ENCODE data around the gene CLDND2.

Gene CLDND2

DNA sequence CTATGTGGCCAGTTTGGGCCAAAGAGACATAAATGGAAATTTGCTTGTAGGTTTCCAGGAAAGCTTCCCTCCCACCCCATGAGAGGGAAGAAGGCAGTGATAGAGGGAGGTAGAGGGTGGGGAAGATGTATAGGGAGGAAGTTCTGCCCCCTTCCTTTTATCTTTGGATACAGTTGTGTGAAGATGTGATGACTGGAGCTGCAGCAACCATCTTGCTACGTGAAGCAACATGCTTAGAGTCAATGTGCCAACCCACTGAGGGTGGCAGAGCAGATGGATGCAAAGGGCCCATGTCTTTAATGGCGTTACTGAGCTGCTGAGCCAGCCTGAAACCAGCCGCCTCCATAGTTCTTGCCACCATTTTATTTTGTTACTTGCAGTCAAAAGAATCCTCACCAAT is 37.6 kb downstream of the CLDND2 start:
- no peak for DNase-seq (ENCODE audit: low read depth, low spot score)

DNA sequence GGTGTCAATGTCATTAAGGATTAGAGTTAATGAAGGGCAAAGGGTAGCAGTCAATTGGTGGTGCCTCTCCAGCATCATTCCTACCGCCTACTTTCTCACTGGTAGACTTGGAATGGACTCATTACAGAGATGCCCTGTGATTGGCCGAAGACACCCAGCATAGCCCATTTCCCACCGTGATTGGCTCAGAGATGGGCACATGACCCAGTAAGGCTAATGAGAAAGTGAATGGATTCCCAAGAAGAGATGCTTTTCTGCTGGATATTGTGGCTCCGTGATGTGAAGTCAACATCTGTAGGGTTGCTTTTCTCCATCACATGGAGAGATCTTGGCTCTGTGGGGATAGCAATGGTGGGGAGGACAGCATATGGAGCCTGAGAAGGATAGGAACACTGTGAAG is 38.4 kb downstream of the CLDND2 start:
- no peak for DNase-seq (ENCODE audit: low read depth, low spot score)

DNA sequence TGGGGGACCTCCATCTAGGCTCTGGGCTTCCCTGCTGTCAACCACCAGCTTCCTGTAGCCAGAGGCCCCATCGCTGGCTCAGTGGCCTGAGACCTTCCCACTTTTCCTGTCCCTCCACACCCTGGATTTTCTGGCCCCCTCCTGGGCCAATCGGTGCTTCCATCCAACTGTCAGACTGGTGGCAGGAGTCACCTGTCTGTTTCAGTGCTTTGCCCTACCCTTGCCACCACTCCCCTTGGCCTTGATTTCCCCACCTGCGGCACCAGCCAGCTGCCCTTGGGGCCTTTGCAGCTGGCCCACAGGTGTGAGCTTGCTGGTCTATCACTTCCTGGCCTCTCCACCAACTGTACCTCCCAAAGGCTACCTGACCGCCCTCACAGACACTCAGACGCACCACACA is 39.4 kb downstream of the CLDND2 start:
- no peak for DNase-seq (ENCODE audit: low read depth, low spot score)

- DNase-seq (ENCODE audit: low read depth, low spot score) = no peak
These were observed 41.5 kb downstream of the CLDND2 start for GRCh38 chr19:51327066-51328001.

DNA sequence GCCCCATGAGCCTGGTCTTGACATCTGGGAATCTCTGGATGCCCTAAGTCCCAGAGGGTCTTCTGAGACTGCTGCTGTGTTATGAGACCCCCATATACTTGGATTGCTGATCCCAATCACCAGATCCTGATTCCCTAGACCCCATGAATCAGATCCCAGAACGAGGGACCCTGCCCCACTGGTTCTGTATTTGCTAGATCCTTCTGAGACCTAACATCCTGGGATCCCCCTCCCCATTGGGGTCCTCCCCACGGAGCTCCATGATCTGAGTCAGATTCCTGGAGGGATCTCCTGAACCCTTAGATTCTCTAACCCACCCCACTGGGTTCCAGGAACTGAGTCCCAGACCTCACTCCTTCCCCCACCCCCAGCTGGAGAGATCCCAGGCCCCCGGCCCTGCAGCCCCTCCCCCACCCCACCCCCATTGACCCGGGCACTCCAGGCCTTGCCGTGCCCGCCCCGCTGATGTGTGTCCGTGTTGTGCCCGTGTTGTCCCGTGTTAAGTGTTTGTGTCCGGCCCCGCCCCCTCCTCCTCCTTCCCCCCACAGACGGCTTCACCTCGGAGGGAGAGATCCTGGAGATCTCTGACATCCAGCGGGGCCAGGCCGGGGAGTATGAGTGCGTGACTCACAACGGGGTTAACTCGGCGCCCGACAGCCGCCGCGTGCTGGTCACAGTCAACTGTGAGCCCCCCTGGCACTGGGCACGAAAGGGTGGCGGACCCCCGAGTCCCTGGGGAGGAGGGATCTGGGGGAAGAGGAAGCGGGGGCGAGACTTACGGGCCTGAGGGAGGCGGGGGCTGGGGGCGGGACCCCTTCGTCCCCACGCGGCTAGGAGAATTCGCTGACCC is 42.4 kb downstream of the CLDND2 start:
- DNase-seq (ENCODE audit: low read depth, low spot score) = no peak

GRCh38 chr19:51325161-51325976 is 43.4 kb downstream of the CLDND2 start:
- DNase-seq (ENCODE audit: low read depth, low spot score) = no peak

DNA sequence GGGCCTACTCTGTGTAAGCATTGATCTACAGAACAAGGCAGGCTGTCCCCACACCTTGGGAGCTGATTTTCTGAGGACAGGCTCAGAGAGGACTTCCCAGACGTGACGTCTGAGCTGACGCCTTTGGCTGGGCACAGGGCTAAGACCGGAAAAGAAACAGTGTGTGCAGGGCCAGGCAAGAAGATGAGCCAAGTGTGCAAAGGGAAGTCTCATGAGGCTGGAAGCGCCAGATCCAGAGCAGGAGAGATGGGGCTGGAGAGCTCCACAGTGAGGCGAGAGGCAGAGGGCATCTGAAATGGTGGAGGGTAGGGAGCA is 44.7 kb downstream of the CLDND2 start:
- no peak for DNase-seq (ENCODE audit: low read depth, low spot score)

DNA sequence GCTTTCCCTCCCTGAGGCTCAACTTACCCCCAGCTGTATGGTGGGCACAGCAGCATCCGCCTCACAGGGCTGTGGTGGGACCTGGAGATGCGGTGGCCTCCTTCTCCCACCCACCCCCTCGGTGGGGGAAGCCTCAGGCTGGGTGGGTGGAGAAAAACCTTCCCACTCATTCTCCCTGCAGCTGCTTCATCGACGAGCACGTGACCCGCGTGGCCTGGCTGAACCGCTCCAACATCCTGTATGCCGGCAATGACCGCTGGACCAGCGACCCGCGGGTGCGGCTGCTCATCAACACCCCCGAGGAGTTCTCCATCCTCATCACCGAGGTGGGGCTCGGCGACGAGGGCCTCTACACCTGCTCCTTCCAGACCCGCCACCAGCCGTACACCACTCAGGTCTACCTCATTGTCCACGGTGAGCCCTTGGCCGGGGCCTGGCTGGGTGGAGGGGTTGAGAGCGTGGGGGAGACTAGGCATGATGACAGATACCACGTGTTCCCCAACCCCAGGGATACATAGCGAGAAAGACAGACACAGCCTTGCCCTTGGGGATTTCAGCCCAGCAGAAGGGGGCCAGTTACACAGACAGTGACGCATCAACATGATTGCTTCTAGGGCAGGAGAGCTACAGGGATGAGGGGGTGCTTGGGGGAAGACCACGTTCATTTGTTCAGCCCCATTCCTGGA is 45.2 kb downstream of the CLDND2 start:
- no peak for DNase-seq (ENCODE audit: low read depth, low spot score)

- DNase-seq (ENCODE audit: low read depth, low spot score) = no peak
These were observed 47.0 kb downstream of the CLDND2 start for GRCh38 chr19:51321799-51322198.

DNA sequence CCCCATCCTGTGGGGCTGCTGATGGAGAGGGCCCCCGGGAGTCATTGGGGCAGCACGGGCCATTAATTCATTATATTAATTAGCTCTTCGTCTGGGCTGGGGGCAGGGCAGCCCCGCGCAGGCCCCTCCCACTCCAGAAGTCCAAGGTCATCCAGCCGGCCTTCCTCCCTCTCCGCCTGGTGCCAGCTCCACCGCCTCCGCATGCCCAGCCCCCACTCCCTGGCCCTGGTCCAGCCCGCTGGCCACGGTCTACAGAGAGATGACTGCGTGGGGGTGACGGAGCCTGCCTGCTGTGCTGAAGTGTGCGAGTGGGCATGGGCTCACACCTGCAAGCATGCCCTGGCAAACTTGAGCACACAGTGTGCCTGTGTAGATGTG is 48.5 kb downstream of the CLDND2 start:
- no peak for DNase-seq (ENCODE audit: low read depth, low spot score)

- DNase-seq (ENCODE audit: low read depth, low spot score) = no peak
These were observed 49.0 kb downstream of the CLDND2 start for GRCh38 chr19:51319649-51320279.

DNA sequence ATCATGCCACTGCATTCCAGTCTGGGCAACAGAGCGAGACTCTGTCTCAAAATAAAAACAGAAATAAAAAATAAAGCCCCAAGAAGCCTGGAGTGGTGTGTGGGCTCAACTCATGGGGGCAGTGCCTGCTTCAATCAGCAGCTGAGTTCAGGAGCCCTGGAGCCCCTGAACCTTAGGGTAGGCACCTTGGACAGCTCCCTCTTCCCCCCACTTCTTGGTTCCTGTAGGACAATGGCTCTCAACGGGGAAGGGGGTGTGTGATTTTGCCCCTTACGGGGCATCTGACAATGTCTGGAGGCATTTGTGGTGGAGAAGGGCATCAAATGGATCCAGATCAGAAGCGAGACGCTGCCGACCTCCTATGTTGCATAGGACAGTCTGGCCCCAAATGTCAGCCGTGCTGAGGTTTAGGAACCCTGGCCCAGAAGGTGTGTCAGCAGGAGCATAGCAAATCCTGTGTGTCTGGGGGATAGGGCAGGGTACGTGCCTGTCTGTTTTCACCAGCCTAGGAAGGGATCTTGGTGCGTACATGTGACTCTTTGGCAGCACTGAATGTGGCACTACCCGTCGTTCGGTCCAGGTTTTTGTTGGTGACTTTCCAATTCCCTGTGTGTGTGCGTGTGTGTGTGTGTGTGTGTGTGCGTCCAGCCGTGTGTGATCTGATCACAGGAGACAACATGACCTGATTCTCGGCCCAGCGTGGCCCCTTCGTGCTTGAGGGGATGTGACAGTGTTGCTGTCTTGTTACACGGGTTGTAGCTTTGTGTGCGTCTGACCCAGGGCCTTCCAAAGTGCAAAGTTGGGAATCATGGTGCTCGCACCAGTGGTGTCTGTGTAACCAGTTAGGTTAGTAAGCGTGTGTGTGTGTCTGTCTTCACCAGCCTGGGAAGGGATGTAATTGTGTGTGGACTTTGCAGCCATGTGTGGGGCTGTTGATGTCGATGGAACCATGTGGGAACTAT is 49.8 kb downstream of the CLDND2 start:
- no peak for DNase-seq (ENCODE audit: low read depth, low spot score)

- no peak for DNase-seq (ENCODE audit: low read depth, low spot score)
These were observed 50.8 kb downstream of the CLDND2 start for GRCh38 chr19:51317968-51318367.

- DNase-seq (ENCODE audit: low read depth, low spot score) = no peak
These were observed 51.4 kb downstream of the CLDND2 start for GRCh38 chr19:51317376-51317775.

All from activated naive CD8-positive, alpha-beta T cell treated with anti-CD3 and anti-CD28 coated beads, Interleukin-2, amount 50 U/mL, for 16 hours (primary cell).